ENCODE results near the gene TLE7.

The TLE7 gene

GRCh38 chr16:71409011-71409775 is 32.7 kb downstream of the TLE7 start:
- DNase-seq: no peak

- DNase-seq: no peak
Measured at GRCh38 chr16:71408536-71408935, 33.3 kb downstream of the TLE7 start.

GRCh38 chr16:71407731-71408130 is 34.1 kb downstream of the TLE7 start:
- DNase-seq: no peak

GRCh38 chr16:71406724-71407123 is 35.1 kb downstream of the TLE7 start:
- DNase-seq: no peak

DNA sequence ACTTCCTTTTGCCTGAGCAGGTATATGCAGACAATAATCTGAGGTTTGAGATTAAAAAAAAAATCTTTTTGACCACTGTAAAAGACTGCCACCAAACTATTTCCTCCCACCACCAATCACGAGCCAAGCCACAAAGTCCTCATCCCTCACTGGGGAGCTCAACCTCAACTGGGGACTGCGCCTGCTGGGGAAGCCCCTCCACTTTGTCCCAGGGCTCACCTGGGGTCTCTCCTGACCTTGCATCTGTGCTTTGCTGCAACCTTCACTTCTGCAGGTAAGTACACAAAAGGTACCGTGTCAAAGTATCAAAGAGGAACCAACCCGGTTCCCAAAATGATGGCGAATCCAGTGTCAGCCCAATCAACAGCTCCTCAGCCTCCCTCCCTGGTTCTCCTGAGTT is 35.5 kb downstream of the TLE7 start:
- no peak for DNase-seq

GRCh38 chr16:71404364-71404763 is 37.5 kb downstream of the TLE7 start:
- DNase-seq: no peak

DNA sequence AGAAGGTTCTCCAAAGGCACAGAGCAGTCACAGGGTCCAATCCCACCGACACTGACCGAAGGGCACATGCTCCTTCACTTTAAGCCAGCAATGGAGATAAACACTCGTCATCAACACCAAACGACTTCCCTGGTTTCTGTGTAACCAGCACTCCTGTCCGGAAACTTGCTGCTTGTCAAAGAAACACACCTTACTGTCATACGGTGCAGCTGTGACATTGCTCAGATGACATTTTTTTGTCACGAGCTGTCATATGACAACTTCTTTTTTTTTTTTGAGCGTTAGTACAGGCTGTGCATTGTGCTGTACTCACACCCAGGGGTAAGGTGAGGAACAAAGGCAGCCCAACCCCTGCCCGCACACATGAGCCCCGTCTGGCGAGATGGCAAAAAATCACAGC is 39.2 kb downstream of the TLE7 start:
- DNase-seq: no peak

GRCh38 chr16:71402007-71402406 is 39.8 kb downstream of the TLE7 start:
- DNase-seq: no peak

GRCh38 chr16:71399801-71400563 is 41.9 kb downstream of the TLE7 start:
- no peak for DNase-seq

DNA sequence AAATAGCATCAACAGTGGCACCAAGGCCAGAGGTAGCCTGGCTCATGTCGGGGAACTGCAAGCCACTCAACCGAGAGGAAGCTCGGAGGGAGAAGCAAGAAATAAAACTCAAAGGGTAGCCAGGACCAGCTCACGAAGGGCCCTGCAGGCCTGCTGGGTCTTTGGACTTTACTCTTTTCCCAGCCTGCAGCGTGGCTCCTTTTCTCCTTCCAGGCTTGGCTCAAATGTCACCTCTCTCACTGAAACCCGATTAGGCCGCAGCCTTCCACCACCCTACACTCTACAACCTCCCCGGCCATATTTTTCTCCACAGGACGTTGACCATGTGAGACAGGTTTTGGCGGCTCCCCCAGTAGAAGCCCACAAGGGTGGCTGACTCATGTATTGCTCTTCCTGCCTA is 45.3 kb downstream of the TLE7 start:
- no peak for DNase-seq

DNA sequence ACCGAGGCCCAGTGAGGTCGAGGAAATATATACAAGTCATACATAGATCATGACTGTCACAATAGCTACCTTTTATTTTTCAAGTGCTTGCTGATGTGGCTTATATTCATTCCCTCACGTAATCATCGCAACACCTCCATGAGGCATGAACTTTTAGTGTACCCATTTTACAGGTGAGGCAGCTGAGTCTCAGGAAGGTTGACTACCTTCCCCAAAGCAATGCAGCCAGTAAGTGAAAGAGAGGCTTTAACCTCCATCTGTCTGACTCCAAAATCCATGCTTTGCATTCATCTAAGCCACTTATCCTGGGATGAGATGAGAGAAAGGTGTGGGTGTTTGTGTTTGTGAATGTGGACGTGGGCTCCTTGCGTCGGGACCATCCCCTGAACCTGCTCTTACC is 52.5 kb downstream of the TLE7 start:
- DNase-seq: no peak

- no peak for DNase-seq
Measured at GRCh38 chr16:71387045-71387871, 54.6 kb downstream of the TLE7 start.

DNA sequence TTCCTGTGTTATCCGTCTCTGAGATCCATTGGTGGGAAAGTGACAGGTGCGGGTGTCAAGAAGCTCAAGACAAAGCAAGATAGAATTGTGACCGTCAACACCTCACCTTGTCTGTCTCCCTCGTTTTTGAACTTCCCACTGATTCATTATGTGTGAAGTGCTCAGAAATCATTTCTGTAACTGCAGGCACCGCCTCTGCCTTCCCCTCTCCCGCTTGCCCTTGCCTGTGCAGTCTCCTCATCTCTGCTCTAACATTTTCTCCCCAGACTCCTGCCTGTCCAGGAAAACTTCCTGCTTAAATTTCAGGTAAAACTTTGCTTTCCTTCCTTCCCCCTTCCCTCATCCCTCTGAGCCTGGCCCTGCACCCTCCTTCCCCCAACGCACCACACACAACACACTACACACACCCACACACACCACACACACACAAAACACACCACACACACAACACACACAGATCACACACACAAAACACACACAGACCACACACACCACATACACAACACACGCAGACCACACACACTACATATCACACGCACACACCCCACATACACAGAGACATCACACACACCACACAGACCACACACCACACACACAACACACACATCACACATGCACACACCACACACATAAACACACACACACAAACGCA is 57.7 kb downstream of the TLE7 start:
- DNase-seq: no peak

DNA sequence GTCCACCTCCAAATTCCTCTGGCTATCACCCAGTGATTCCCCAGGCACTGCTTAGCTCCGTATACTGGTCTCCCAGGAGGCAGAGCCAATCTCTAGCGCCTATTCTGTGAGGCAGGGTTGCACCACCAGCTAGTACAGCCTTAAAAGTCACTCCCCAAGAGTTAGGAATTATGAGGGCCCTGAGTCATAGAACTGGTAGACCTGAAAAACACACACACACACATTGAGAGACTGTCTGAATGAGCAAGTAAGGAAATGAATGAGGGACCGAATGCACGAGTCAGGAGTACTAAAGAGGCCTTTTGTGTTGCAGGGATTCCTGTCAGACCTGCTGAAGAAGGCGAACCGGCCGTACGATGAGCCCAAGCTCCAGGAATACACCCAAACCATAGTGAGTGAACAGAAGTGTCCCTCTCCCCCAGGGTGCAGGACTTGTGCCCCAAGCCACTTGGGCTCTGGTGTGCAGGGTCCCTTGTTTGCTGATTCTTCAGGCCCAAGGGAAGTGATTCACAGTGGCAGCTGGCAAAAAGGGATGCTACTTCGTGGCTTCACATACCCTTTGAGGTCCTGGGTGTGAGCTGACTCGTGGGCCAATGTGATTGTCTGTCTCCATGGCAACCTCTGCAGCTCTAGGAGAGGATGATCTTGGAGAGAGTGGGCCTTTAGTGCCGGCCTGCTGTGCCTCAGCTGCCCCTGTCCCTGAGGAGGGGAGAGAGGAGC is 58.6 kb downstream of the TLE7 start:
- no peak for DNase-seq

- no peak for DNase-seq
Measured at GRCh38 chr16:71380831-71381230, 61.0 kb downstream of the TLE7 start.

All from NCI-H1092 treated with DMSO at 0.1 percent for 48 hours (cell line).